Measurements from ENCODE around the gene DCTN1. TPM values are rescaled to one million over a fixed set of nuclear protein-coding genes. Genes with fewer than 3 reads are reported as not detected.
A peak's percentile ranks its signal among the peaks of the same experiment; 100 is the strongest.
"Not testable (repeated sequence)": the region's sequence is repeated elsewhere in the genome, so short reads cannot be mapped to it uniquely, and the experiment has no call there.

The DCTN1 gene
- polyA plus RNA-seq, 3 donors, result 137 to 143 (median 140) TPM

DNA sequence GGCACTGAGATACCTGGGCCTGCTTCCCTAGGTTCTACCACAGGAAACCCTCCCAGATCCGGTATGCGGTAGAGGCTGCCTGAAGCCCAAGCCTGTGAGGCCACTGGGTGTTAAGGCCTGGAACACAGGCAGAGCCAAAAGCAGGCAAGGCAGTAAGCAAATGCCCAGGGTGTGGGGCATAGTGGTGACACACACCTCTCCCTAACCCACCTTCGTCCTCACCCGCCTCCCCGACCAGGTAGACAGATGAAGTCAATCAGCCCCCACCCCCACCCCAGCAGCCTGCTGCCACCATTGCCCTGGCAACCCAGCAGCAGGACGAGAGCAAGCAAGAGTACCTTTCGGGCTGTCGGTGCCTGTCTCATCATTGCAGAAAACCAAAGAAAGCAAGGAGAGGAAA lies 6.1 kb downstream of the DCTN1 start:
- DNase-seq (ENCODE audit: low read depth in 3 of 3, low spot score in 2 of 3), result no peak

GRCh38 chr2:74373221-74373676 lies 6.9 kb downstream of the DCTN1 start:
- no peak for DNase-seq (ENCODE audit: low read depth in 3 of 3, low spot score in 2 of 3)

- DNase-seq (ENCODE audit: low read depth in 3 of 3, low spot score in 2 of 3), result no peak
These were observed 7.4 kb downstream of the DCTN1 start for GRCh38 chr2:74372674-74373073.

- DNase-seq (ENCODE audit: low read depth in 3 of 3, low spot score in 2 of 3), result no peak
These were observed 8.7 kb downstream of the DCTN1 start for GRCh38 chr2:74371421-74371820.

DNA sequence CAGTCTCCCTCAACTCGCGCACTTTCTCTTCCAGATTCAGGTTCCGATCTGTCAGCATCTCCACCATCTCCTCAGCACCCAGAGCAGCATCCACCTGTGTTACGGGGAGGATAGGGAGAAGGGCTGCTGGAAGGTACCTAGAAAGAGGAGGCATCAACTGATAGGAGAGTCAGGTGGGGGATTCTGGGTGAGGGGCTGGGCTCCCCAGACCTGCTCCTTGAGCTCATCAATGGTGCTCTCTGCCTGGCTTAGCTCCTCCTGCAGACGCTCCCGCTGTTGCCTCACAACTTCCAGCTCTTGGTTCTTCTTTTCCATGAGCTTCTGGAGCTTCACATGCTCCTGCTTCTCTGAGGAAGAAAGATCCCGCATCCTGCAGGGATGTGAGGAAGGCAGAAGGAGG lies 10.1 kb downstream of the DCTN1 start:
- no peak for DNase-seq (ENCODE audit: low read depth in 3 of 3, low spot score in 2 of 3)

GRCh38 chr2:74368499-74368898 lies 11.6 kb downstream of the DCTN1 start:
- no peak for DNase-seq (ENCODE audit: low read depth in 3 of 3, low spot score in 2 of 3)

DNA sequence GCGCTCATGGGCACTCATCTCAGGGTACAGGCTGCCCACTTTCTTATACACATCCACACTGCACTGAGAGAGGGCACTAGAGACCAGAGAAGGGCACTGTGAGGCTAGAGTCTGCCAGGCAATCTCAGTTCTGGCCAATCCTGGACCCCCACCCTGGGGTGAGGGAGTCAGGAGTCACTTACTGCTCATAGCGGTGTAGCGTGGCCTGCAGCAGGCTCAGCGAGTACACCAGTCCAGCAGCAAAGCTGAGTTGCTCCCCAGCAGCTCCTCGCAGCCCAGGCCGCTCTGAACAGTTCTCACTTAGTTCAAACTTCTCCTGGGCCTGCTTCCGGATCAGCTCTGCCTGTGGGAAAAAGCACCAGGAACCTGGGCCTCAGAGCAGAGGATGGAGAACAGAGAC lies 12.3 kb downstream of the DCTN1 start:
- no peak for DNase-seq (ENCODE audit: low read depth in 3 of 3, low spot score in 2 of 3)

DNA sequence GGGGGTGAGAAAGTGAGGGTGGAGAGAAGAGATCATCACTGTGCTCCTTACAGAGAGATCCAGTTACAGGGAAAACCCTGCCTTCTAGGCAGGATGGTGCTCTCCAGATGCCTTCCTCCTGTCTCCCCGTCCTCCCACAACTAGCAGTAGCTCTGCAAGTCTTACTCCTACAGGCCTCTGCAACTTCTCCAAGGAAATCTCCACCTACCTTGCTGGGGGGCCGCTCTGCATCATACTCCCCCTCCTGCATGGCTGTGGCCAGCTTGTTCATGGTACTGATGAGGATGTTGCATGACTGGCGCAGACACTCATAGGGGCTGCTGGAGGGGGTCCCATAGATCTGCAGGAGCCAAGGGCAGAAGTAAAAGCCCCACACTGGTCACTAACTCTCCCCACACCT lies 14.1 kb downstream of the DCTN1 start:
- no peak for DNase-seq (ENCODE audit: low read depth in 3 of 3, low spot score in 2 of 3)

DNA sequence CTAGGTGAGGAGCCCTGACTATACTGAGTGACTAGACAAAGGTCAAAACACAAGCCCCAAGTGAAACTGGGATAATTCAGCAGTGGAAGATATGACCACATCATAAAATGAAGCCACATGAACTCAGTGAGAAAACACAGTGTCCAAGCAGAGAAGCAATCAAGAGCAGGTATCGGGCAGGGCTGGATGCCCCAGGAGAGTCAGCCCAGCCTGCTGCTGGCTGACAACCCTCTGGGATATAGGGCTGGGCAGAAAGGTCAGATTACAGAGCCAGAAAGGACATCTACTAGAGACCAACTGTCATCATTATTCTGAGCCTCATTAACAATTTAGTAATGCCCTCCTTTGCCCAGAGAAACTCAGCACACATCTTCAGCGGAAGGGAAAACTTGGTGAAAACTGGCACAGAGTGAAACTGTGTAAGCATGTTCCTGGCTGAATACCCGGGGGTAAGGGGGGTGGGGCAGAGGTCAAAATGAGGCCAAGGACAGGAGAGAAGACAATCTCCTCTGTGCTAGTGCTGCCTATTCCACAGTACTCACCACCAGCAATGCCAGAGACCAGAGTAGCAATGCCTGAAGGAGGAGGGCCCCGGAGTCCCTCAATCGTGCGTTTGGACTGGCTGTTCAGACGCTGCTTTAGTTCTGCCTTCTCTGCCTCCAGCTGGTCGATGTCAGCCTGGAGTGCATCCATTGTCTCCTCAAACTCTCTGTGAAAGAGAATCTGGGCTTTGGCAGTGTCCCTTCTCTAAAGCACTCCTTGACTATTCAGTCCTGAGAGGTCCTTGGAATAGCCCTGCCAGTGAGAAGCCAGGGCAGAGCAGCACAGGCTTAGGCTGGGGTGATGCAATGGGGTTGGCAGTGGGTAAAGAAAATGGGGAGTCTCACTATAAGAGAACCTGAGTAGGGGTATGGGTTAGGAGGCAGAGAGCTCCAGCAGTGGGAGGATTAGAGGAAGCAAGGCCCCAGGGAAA lies 15.3 kb downstream of the DCTN1 start:
- no peak for DNase-seq (ENCODE audit: low read depth in 3 of 3, low spot score in 2 of 3)

- no peak for DNase-seq (ENCODE audit: low read depth in 3 of 3, low spot score in 2 of 3)
These were observed 18.8 kb downstream of the DCTN1 start for GRCh38 chr2:74361327-74361726.

DNA sequence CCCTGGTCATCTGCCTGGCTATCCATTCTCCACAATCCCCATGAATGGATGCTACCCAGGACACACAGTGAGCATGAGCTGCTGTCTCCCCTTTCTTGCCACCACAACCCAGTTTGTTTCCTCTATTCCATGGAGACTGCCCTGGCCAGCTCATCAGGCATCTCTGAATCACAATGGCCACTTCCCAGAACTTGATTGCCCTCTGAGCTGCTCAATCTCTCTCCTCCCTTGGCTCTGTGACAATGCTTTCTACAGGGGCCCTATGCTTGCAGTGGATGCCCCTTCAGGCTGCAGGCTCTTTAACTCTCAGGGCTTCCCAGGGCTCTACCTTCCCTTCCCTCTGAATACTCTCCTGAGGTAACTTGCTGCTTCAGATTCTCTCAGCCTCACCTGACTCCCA lies 22.5 kb downstream of the DCTN1 start:
- no peak for DNase-seq (ENCODE audit: low read depth in 3 of 3, low spot score in 2 of 3)

GRCh38 chr2:74349889-74350288 lies 30.2 kb downstream of the DCTN1 start:
- DNase-seq (ENCODE audit: low read depth in 3 of 3, low spot score in 2 of 3), result no peak

- no peak for DNase-seq (ENCODE audit: low read depth in 3 of 3, low spot score in 2 of 3)
These were observed 32.4 kb downstream of the DCTN1 start for GRCh38 chr2:74347742-74348141.

GRCh38 chr2:74347303-74347702 lies 32.8 kb downstream of the DCTN1 start:
- no peak for DNase-seq (ENCODE audit: low read depth in 3 of 3, low spot score in 2 of 3)

DNA sequence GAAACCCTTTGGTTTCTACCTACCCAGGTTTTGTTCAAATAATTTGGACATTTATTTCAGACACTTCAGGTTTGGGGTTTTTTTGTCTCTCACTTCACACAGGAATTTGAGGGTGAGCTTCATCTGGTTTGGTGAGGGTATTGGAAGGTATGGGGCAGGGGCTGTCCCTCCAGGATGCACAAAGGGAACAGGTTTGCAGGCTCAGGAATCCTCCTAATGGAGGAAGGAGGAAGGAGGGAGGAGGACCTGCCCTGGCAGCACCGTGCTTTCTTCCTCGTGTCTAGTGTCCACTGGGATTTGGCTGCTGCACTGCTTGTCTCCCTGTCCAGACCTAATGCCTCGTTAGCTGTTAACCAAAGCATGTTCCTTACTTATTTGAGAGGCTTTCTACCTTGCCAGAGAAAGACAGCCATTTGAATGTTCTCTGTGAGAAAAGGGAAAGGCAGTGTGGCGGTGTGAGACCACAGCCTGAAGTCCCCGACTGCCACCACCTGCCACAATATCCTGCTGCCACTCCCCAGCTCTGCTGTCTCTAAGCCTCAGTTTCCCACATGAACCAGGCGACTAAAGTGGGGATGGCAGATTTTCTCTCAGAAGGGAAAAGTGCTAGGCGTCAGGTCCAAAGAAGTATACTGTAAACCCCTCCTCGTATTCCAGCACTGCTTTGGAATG lies 34.7 kb downstream of the DCTN1 start:
- DNase-seq (ENCODE audit: low read depth in 3 of 3, low spot score in 2 of 3), result no peak

DNA sequence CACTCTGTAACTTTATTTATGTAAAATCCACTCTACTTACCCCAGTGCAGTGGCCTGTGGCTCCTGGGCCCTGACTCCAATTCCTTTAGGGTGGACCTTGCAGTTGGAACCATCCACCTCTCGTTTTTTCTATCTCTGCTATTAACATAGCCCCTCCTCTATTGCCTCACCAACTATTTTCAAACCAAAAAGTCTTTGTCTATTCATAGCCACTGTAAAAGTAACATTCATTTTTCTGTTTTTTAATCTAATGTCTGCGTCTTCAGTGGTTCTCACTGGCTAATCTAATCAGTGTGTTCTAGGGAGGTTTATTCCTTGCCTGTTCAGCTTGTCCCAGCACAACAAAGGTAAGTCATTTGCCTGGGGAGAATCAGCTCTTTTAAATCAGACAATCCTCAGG lies 36.8 kb downstream of the DCTN1 start, which contains the start of gene SLC4A5:
Gene SLC4A5 (minus strand): TSS at position 101 of the 400 bp plus-strand sequence. CDS start 28,393 bp downstream, outside the sequence.
- no peak for DNase-seq (ENCODE audit: low read depth in 3 of 3, low spot score in 2 of 3)

DNA sequence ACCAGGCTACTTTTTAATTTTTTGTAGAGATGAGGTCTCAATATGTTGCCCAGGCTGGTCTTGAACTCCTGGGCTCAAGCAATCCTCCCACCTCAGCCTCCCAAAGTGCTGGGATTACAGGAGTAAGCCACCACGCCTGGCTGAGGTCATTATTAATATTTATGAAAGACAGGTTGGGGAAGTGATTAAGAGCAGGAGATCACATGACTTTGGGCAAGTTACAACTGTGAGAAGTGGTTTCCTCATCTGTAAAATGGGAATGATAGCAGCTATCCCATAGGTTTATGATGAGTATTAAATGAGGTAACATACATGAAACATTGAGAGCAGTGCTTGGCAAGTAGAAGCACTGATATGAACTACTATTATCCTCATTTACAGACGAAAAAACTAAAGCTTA lies 43.9 kb downstream of the DCTN1 start:
- DNase-seq (ENCODE audit: low read depth in 3 of 3, low spot score in 2 of 3), result not testable (repeated sequence)

- DNase-seq (ENCODE audit: low read depth in 3 of 3, low spot score in 2 of 3), result peak; percentile 42 to 65 (median 43)
These were observed 45.2 kb downstream of the DCTN1 start for GRCh38 chr2:74334931-74335333.

DNA sequence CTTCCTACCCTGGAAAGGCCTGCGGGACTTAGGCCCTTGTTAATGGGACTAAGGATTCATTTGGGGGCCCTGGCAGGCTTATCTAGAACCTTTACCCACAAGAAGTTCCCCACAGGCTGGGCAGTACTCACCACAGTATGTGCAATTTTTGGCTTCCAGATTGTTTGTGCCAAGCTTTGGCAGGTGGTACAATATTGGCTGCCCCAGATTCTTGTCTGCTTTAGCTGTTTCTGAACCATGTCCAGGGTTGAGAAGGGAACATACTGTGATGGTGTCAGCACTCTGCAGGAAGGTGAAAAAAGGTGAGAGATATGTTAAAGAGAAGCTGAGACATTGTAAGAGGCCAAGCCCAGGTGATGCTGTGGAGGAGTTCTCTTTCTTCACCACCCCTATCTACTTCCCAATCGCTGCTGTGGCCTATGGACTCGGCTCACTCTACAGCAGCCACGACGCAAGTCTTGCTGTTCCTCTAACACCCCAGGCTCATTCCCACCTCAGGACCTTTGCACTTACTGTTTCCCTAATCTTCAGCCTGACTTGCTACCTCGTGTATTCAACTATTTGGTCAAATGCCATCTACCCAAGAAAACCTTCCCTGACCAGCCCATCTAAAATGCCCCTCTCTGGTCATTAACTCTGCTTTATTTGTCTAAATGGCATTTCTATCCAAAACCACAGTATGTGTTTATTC lies 46.1 kb downstream of the DCTN1 start:
- DNase-seq (ENCODE audit: low read depth in 3 of 3, low spot score in 2 of 3), result no peak

DNA sequence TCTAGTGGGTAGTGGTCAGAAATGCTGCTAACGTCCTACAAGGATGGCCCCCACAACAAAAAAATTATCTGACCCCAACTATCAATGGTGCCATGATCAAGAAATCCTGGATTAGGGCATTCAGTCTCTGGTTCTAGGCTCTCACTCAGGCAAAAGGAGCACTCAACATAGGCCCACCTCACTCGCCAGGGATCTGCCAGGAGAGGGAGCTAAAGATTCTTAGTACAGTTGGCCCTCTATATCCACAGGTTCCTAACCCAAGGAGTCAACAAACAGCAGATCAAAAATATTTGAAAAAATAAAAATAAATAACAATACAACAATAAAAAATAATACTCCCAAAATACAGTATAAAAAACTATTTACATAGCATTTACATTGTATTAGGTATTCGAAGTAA lies 46.9 kb downstream of the DCTN1 start:
- DNase-seq (ENCODE audit: low read depth in 3 of 3, low spot score in 2 of 3), result peak in 1 of 3 donors; percentile 10

DNA sequence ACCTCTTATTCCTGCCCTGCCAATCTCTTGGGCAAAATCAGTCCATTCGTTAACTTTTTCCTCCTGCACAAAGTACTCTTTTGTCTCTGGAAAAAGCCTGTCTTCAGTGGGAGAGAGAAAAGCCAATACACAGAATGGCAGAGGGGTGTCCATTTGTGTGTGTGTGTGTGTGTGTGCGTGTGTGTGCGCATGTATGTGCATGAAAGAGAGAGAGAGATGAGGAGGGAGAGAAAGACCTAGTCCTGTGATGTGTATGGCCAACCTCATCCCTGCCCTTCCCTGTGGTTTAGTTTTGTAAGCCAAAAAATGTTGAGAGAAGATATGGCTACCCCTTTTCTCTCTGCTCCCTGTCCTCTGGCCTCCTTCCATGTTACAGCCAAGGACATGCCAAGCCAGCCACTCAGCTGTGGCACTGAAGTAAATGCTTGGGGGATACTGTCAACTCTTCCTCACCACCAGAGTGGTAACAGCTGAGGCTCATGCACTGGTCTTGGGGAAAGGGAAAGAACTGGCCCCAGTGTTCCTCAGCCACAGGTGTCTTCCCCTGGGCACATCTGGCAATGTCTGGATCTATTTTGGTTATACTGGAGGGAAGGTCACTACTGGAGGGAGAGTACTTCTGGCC lies 47.4 kb downstream of the DCTN1 start:
- DNase-seq (ENCODE audit: low read depth in 3 of 3, low spot score in 2 of 3), result no peak
